ENCODE data around the gene RPS19. TPM values are rescaled to one million over a fixed set of nuclear protein-coding genes. Genes with fewer than 3 reads are reported as not detected.
A peak's percentile ranks its signal among the peaks of the same experiment; 100 is the strongest.

RPS19 gene
- total RNA-seq, 1 experiment from 2014 or later: 1,830 TPM

DNA sequence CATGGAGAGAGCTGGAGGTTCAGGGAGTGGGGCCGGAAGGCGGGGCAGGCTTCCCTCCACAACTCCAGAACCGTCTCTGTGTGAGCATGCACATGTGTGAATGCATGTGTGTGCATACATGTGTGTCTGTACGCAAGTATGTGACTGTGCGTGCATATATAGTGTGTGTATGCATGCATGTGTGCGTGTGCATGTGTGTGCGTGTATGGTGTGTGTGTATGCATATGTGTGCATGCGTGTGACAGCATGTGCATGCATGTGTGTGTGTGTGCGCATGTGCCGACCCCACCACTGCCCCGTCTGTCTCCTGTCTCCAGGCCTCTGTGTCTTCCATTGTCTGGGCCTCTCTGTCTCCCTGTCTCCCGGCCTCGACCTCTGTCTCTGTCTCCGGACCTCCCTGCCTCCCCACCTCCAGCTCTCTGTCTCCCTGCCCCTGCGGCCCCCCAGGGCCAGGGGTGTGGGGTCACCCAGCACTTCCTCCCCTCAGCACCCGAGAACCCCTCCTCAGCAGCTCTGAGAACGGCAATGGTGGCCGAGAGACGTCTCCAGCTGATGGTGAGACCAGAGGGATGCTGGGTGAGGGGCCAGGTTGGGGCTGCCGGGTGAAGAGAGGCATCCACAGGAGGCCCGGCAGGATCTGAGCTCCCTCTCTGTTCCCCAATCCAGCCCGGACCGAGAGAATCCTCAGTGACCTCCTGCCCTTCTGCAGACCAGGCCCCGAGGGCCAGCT is 45.4 kb downstream of the RPS19 start:
- TF ChIP-seq CTCF (conservative IDR thresholded peaks at IDR 0.05; ENCODE audit: low read depth, low read length): no peak
- TF ChIP-seq EZH2phosphoT487 (IDR thresholded peaks at IDR 0.05; ENCODE audit: borderline replicate concordance, low read length): no peak
- TF ChIP-seq EZH2 (IDR thresholded peaks at IDR 0.05; ENCODE audit: low read length, unreplicated experiment): no peak
- H3K9me3 ChIP-seq (ENCODE audit: low read length): no peaks in the 10 kb centered on the region
- no peak overlapping the region for H3K4me2 ChIP-seq (ENCODE audit: low read length)
- no peaks in the 10 kb centered on the region for H4K20me1 ChIP-seq (ENCODE audit: low read length)
- H3K27me3 ChIP-seq (ENCODE audit: low read length): no peaks in the 10 kb centered on the region
- BruUV-seq (replicated peaks): no TSS peak
- H2AFZ ChIP-seq (ENCODE audit: low read length): no peak overlapping the region
- H3K27ac ChIP-seq (ENCODE audit: low read length): no peak overlapping the region
- H3K36me3 ChIP-seq (ENCODE audit: low read depth, low read length): peaks cover 21% of the 10 kb centered on the region; the same call in 1 of the 2 replicates
- POLR2A ChIA-PET (ENCODE audit: unreplicated experiment): no interaction called here
- H3K4me1 ChIP-seq (ENCODE audit: insufficient read depth, low read length): peaks cover 18% of the 10 kb centered on the region
- CTCF ChIA-PET: no interaction called here
- DNase-seq: no peak
- H3K9ac ChIP-seq (ENCODE audit: low read length): no peak overlapping the region
- ATAC-seq: no peak
- no peaks in the 10 kb centered on the region for H3F3A ChIP-seq (ENCODE audit: low read length, unreplicated experiment)
- H3K4me3 ChIP-seq (ENCODE audit: low read length): no peak overlapping the region
- intact Hi-C loops (cut with micrococcal nuclease): no loop called here
- no peaks in the 10 kb centered on the region for H3K79me2 ChIP-seq (ENCODE audit: low read length)
- H3K9me2 ChIP-seq (replicated peaks; ENCODE audit: low read length): no peaks in the 10 kb centered on the region

GRCh38 chr19:41906271-41906670 is 46.2 kb downstream of the RPS19 start:
- no peaks in the 10 kb centered on the region for H3K27me3 ChIP-seq (ENCODE audit: low read length)
- H2AFZ ChIP-seq (ENCODE audit: low read length): no peak overlapping the region
- peaks cover 21% of the 10 kb centered on the region; the same call in 1 of the 2 replicates for H3K36me3 ChIP-seq (ENCODE audit: low read depth, low read length)
- DNase-seq (no peak), ATAC-seq (no peak)
- no peaks in the 10 kb centered on the region for H3K9me3 ChIP-seq (ENCODE audit: low read length)
- BruUV-seq (replicated peaks): no TSS peak
- H3K4me1 ChIP-seq (ENCODE audit: insufficient read depth, low read length): peaks cover 18% of the 10 kb centered on the region
- no peak for TF ChIP-seq EZH2phosphoT487 (IDR thresholded peaks at IDR 0.05; ENCODE audit: borderline replicate concordance, low read length)
- TF ChIP-seq EZH2 (IDR thresholded peaks at IDR 0.05; ENCODE audit: low read length, unreplicated experiment): no peak
- no peak for TF ChIP-seq CTCF (conservative IDR thresholded peaks at IDR 0.05; ENCODE audit: low read depth, low read length)
- no peak overlapping the region for H3K9ac ChIP-seq (ENCODE audit: low read length)
- H4K20me1 ChIP-seq (ENCODE audit: low read length): no peaks in the 10 kb centered on the region
- H3K9me2 ChIP-seq (replicated peaks; ENCODE audit: low read length): no peaks in the 10 kb centered on the region
- ChIA-PET CTCF (no interaction called here), POLR2A (ENCODE audit: unreplicated experiment) (no interaction called here)
- H3K27ac ChIP-seq (ENCODE audit: low read length): no peak overlapping the region
- H3K4me2 ChIP-seq (ENCODE audit: low read length): no peak overlapping the region
- H3K79me2 ChIP-seq (ENCODE audit: low read length): no peaks in the 10 kb centered on the region
- no peak overlapping the region for H3K4me3 ChIP-seq (ENCODE audit: low read length)
- H3F3A ChIP-seq (ENCODE audit: low read length, unreplicated experiment): no peaks in the 10 kb centered on the region
- intact Hi-C loops (cut with micrococcal nuclease): no loop called here

DNA sequence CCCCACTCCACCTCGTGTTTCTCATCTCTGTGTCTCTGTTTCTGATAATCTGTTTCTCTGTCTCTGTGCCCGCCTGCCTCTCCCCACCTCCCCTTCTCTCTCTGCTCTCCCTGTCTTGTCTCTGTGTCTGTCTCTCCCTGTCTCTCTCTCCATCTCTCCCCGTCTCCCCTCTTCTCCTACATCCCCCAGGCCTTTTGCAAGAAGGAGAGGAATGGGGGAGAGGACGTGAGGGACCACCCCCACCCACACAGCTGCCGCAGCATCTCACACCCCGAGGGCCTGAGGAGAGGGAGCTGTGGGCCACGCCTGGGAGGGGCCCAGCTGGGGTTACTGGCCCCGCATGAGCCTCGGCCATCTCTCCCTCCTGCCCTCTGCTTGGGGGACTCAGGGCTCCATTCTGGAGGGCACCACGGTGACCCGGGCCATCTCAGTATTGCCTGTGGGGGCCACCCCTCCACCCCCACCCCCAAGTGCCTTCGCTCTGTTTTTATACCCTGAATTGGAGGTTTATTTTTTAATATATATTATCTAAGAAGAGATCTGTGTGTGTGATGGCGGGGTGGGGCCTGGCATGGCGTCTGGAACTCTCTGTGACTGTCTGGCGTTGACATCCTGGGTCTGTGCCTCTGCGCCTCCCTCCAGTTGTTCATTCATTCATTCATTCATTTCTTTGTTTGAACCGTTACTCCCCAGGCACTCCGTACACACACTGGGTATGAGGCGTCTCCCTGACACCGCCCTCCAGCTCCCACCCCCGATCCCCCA is 47.0 kb downstream of the RPS19 start:
- POLR2A ChIA-PET (ENCODE audit: unreplicated experiment): no interaction called here
- no peaks in the 10 kb centered on the region for H4K20me1 ChIP-seq (ENCODE audit: low read length)
- H3K27me3 ChIP-seq (ENCODE audit: low read length): peaks cover 6% of the 10 kb centered on the region
- peaks cover 21% of the 10 kb centered on the region; the same call in 1 of the 2 replicates for H3K36me3 ChIP-seq (ENCODE audit: low read depth, low read length)
- peaks cover 18% of the 10 kb centered on the region for H3K4me1 ChIP-seq (ENCODE audit: insufficient read depth, low read length)
- H3K4me2 ChIP-seq (ENCODE audit: low read length): no peak overlapping the region
- no peaks in the 10 kb centered on the region for H3K9me2 ChIP-seq (replicated peaks; ENCODE audit: low read length)
- H3K79me2 ChIP-seq (ENCODE audit: low read length): no peaks in the 10 kb centered on the region
- H3K9me3 ChIP-seq (ENCODE audit: low read length): no peaks in the 10 kb centered on the region
- TF ChIP-seq CTCF (conservative IDR thresholded peaks at IDR 0.05; ENCODE audit: low read depth, low read length) (no peak), EZH2 (IDR thresholded peaks at IDR 0.05; ENCODE audit: low read length, unreplicated experiment) (no peak), EZH2phosphoT487 (IDR thresholded peaks at IDR 0.05; ENCODE audit: borderline replicate concordance, low read length) (no peak)
- no peak for DNase-seq
- no peak overlapping the region for H3K4me3 ChIP-seq (ENCODE audit: low read length)
- H3K27ac ChIP-seq (ENCODE audit: low read length): no peak overlapping the region
- no peak overlapping the region for H3K9ac ChIP-seq (ENCODE audit: low read length)
- CTCF ChIA-PET: no interaction called here
- BruUV-seq (replicated peaks): TSS peak; percentile 8
- no peak for ATAC-seq
- intact Hi-C loops (cut with micrococcal nuclease): no loop called here
- no peak overlapping the region for H2AFZ ChIP-seq (ENCODE audit: low read length)
- no peaks in the 10 kb centered on the region for H3F3A ChIP-seq (ENCODE audit: low read length, unreplicated experiment)

Data from PC-3 (cell line).